Panc1 (cell line): ENCODE data around the gene SNRPD3.
"Not testable (repeated sequence)": the region's sequence is repeated elsewhere in the genome, so short reads cannot be mapped to it uniquely, and the experiment has no call there.

ENCODE experiments used
- POLR2AphosphoS5 ChIP-seq: IDR thresholded peaks from 2 replicates; pipeline ENCODE4 v1.6.1; 2012; ENCODE audit warnings: mild to moderate bottlenecking, low read depth, low read length, moderate library complexity
- TF ChIP-seq, protein P1 (sequence below): fragments of 450-650 bp; IDR thresholded peaks from 2 replicates; pipeline ENCODE4 v1.5.1; 2017; ENCODE audit warnings: mild to moderate bottlenecking

DNA sequence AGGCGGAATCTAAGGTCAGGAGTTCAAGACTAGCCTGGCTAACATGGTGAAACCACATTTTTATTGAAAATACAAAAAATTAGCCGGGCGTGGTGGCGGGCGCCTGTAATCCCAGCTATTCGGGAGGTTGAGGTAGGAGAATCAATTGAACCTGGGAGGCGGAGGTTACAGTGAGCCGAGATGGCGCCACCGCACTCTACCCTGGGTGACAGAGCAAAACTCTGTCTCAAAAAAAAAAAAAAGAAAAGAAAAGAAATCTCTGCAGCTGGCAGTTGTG lies 37.7 kb downstream of the SNRPD3 start:
- TF ChIP-seq, protein P1, sequence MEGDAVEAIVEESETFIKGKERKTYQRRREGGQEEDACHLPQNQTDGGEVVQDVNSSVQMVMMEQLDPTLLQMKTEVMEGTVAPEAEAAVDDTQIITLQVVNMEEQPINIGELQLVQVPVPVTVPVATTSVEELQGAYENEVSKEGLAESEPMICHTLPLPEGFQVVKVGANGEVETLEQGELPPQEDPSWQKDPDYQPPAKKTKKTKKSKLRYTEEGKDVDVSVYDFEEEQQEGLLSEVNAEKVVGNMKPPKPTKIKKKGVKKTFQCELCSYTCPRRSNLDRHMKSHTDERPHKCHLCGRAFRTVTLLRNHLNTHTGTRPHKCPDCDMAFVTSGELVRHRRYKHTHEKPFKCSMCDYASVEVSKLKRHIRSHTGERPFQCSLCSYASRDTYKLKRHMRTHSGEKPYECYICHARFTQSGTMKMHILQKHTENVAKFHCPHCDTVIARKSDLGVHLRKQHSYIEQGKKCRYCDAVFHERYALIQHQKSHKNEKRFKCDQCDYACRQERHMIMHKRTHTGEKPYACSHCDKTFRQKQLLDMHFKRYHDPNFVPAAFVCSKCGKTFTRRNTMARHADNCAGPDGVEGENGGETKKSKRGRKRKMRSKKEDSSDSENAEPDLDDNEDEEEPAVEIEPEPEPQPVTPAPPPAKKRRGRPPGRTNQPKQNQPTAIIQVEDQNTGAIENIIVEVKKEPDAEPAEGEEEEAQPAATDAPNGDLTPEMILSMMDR: not testable (repeated sequence)
- TF ChIP-seq POLR2AphosphoS5: not testable (repeated sequence)
